Spleen (tissue), 11 donors: ENCODE measurements around the gene RBM15B. TPM values are rescaled to one million over a fixed set of nuclear protein-coding genes. Genes with fewer than 3 reads are reported as not detected.

Experiments
- DNase-seq: peaks from one replicate; pipeline ENCODE4 v3.0.0-alpha.2; 2020
- H3K27ac ChIP-seq, 8 donors: fragments of 200-600 bp; sonication (generic) in 7 of 8; 1 replicate in 4 of 8; 2 replicates in 4 of 8; pipeline versions ENCODE4 v1.5.0 to v1.8.0; 2016 to 2021; ENCODE audit warnings: inconsistent platforms in 4 of 8, mild to moderate bottlenecking in 4 of 8, moderate library complexity in 1 of 8
- H3K27me3 ChIP-seq, 7 donors: fragments of 200-600 bp; sonication (generic) in 6 of 7; replicated peaks in 1 of 7; 1 replicate in 4 of 7; 2 replicates in 3 of 7; pipeline versions ENCODE4 v1.5.0 to v1.8.0; 2016 to 2021; ENCODE audit warnings: inconsistent platforms in 3 of 7, mild to moderate bottlenecking in 1 of 7
- H3K36me3 ChIP-seq, 6 donors: fragments of 200-600 bp; sonication (generic) in 5 of 6; 1 replicate in 4 of 6; 2 replicates in 2 of 6; pipeline versions ENCODE4 v1.5.0 to v1.8.0; 2016 to 2021; ENCODE audit warnings: inconsistent platforms in 2 of 6
- H3K4me1 ChIP-seq, 6 donors: fragments of 200-600 bp; sonication (generic) in 5 of 6; 1 replicate in 3 of 6; 2 replicates in 3 of 6; pipeline versions ENCODE4 v1.5.0 to v1.8.0; 2016 to 2021; ENCODE audit warnings: inconsistent platforms in 3 of 6
- H3K4me3 ChIP-seq, 8 donors: fragments of 200-600 bp; sonication (generic) in 7 of 8; 1 replicate in 4 of 8; 2 replicates in 4 of 8; pipeline versions ENCODE4 v1.5.0 to v1.8.0; 2016 to 2021; ENCODE audit warnings: inconsistent platforms in 4 of 8, mild to moderate bottlenecking in 4 of 8, moderate library complexity in 2 of 8
- H3K9me3 ChIP-seq, 8 donors: fragments of 200-600 bp; sonication (generic) in 7 of 8; 1 replicate in 4 of 8; 2 replicates in 4 of 8; pipeline versions ENCODE4 v1.5.0 to v1.8.0; 2016 to 2021; ENCODE audit warnings: inconsistent platforms in 4 of 8
- POLR2A ChIP-seq, 3 donors: fragments of 450-650 bp; IDR thresholded peaks; one replicate each; pipeline ENCODE4 v1.5.1; 2017; ENCODE audit warnings: antibody characterized with exemption in 3 of 3, mild to moderate bottlenecking in 1 of 3
- POLR2AphosphoS5 ChIP-seq, 3 donors: sonication (generic); formaldehyde crosslinking; IDR thresholded peaks; one replicate each; pipeline ENCODE4 v1.5.1; 2017; ENCODE audit warnings: antibody characterized with exemption in 3 of 3
- WGBS, 5 donors: extraction: QIAGEN DNeasy Blood & Tissue Kit in 3 of 5; methylation state at CpG; one replicate each; pipeline versions ENCODE4 v1.1.5 to v1.1.7; 2013 to 2018; 5-methylcytosine and 5-hydroxymethylcytosine counted together
- intact Hi-C: fragments of 100-400 bp; cut with DNase I; formaldehyde crosslinking; loops from one replicate; pipeline ENCODE4 v1.15.0; 2023; ENCODE audit warnings: low total_unique reads
- polyA plus RNA-seq, 3 donors: library from polyadenylated mRNA; stranded (reverse); fragments of 200-250 nt; gene quantifications; one replicate each; pipeline ENCODE4 v1.2.1, GENCODE V29; 2013
- total RNA-seq, 7 donors: library from RNA; depleted of rRNA in 3 of 7; stranded (reverse); fragments of >200 nt in 3 of 7; fragmentation: NEBNext Ultra II Directional in 4 of 7; extraction: Animal tissue kit (Norgen Biotek cat#: 25700) in 4 of 7; gene quantifications; one replicate each; pipeline versions ENCODE4 v1.1.0 to v1.2.1, GENCODE V29; 2016 to 2021
- TF ChIP-seq, protein P1 (sequence below), 11 experiments: fragments of 200-600 bp in 7 of 11; fragments of 450-650 bp in 4 of 11; sonication (generic) in 4 of 11; IDR thresholded peaks in 8 of 11; conservative IDR thresholded peaks in 3 of 11; 1 replicate in 7 of 11; 2 replicates in 4 of 11; pipeline versions ENCODE4 v1.4.0 to v1.8.0; 2016 to 2021; ENCODE audit warnings: antibody characterized with exemption in 11 of 11, inconsistent platforms in 4 of 11, mild to moderate bottlenecking in 1 of 11
- donor health status: healthy with polysubstance abuse.
- donor health status: DM: no; HTN: no; CAD: no; lungs with moderate emphysema.
- donor health status: DM: no; HTN: no; CAD: no.
- donor health status: Bipolar disorder and iron deficiency.
- donor health status: healthy.
- donor health status: DM: no; HTN: no; CAD: no.
- donor health status: DM: yes; HTN: yes; CAD: no.

RBM15B gene
- total and polyA plus RNA-seq, 10 donors: 6.4 to 34.6 (median 23.6) TPM

DNA sequence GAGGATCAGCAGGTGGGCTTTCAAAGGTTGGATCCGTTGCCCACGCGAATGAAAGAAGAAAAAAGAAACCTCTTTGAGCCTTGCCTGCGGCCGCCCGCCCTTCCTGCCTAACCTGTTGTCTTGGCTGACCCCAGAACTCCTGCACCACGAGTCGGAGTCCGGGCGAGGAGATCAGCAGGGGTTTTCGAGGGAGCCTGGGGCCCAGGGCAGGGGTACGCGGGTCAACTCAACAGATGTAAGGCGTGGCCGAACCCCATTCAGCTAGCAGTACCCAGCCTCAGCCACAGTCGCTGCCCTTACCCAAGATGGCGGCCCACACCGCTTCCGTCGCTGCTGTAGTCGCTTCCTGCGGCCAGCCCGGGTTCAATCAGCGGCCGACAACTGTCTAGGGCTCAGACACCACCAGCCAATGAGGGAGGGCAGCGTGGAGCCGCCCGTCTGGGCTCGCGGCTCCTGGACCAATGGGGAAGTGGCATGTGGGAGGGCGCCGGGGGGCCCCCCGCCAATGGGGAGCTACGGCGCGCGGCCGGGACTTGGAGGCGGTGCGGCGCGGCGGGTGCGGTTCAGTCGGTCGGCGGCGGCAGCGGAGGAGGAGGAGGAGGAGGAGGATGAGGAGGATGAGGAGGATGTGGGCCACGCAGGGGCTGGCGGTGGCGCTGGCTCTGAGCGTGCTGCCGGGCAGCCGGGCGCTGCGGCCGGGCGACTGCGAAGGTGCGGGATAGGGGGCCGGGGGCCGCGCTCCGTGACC is 6.2 kb upstream of the RBM15B start, which contains the start of gene MANF:
MANF (plus strand) TSS at position 566 of the 748 bp plus-strand sequence; CDS start at position 618, 52 bp downstream.
- intact Hi-C loops: loop anchor here (5.0 to 10.0 kb wide), 2 partner anchors 290 to 768 kb away; partner anchors contain the start of genes MAPKAPK3 and TEX264
- TF ChIP-seq POLR2AphosphoS5 (IDR thresholded peaks at IDR 0.05) (peak; percentile 94 to 96 (median 95)), POLR2A (IDR thresholded peaks at IDR 0.05) (peak in 2 of 3 donors; percentile 76 to 81)
- TF ChIP-seq, protein P1, sequence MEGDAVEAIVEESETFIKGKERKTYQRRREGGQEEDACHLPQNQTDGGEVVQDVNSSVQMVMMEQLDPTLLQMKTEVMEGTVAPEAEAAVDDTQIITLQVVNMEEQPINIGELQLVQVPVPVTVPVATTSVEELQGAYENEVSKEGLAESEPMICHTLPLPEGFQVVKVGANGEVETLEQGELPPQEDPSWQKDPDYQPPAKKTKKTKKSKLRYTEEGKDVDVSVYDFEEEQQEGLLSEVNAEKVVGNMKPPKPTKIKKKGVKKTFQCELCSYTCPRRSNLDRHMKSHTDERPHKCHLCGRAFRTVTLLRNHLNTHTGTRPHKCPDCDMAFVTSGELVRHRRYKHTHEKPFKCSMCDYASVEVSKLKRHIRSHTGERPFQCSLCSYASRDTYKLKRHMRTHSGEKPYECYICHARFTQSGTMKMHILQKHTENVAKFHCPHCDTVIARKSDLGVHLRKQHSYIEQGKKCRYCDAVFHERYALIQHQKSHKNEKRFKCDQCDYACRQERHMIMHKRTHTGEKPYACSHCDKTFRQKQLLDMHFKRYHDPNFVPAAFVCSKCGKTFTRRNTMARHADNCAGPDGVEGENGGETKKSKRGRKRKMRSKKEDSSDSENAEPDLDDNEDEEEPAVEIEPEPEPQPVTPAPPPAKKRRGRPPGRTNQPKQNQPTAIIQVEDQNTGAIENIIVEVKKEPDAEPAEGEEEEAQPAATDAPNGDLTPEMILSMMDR (IDR thresholded peaks at IDR 0.05 in 8 of 11, conservative IDR thresholded peaks at IDR 0.05 in 3 of 11): peak in 8 of 11 experiments; percentile 11 to 71 (median 38)
- Histone ChIP-seq H3K4me1 (peaks cover 26 to 67% (median 53%) of the 10 kb centered on the region in 6 donors), H3K27me3 (no peaks in the 10 kb centered on the region), H3K27ac (peak within 1 kb of the TSS; percentile 91 to 98 (median 94)), H3K4me3 (peak within 1 kb of the TSS; percentile 70 to 90 (median 84)), H3K9me3 (no peaks in the 10 kb centered on the region), H3K36me3 (peaks cover 0 to 38% (median 13%) of the 10 kb centered on the region in 6 donors)
- WGBS, 5 donors: 0 to 1% (median 0%) methylated on average over 26 to 65 of the region's 65 CpGs
- peak; percentile 99 for DNase-seq

DNA sequence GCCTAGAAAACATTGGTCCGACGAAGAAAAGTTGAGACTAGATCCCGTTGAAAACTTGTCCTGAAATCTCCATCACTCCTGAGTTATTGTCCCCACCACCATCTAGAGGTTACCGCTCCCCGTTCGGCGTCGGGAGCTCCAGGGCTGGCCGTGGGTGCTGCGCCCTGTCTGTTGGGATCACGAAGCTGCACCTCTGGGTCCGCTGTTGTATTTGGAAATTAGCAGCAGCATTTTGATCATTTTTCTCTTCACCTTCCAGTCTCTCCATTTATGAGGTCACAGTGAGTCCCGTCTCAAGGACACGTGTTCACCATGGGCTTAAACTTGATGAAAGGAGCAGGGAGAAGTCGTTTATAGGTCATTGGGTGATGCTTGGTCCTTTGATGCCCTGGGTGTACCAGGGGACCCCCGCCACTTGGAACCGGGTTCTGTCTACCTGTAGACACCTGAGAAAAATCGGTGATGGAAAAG is 5.4 kb upstream of the RBM15B start:
- H3K27ac ChIP-seq: peak overlapping the region; percentile 91 to 98 (median 94)
- peaks cover 34 to 75% (median 60%) of the 10 kb centered on the region in 6 donors for H3K4me1 ChIP-seq
- TF ChIP-seq POLR2AphosphoS5 (IDR thresholded peaks at IDR 0.05): no peak
- TF ChIP-seq, protein P1 (IDR thresholded peaks at IDR 0.05 in 8 of 11, conservative IDR thresholded peaks at IDR 0.05 in 3 of 11): no peak
- no peak for TF ChIP-seq POLR2A (IDR thresholded peaks at IDR 0.05)
- intact Hi-C loops: loop anchor here (10.0 kb wide), 1 partner anchor 289 kb away; the partner anchor contains the start of gene TEX264
- DNase-seq: peak; percentile 83
- H3K9me3 ChIP-seq: no peaks in the 10 kb centered on the region
- no peaks in the 10 kb centered on the region for H3K27me3 ChIP-seq
- H3K36me3 ChIP-seq: peaks cover 0 to 43% (median 13%) of the 10 kb centered on the region in 6 donors
- WGBS, 5 donors: 4 to 6% (median 5%) methylated on average over 18 of the region's 18 CpGs
- H3K4me3 ChIP-seq: peak overlapping the region; percentile 70 to 90 (median 84)

DNA sequence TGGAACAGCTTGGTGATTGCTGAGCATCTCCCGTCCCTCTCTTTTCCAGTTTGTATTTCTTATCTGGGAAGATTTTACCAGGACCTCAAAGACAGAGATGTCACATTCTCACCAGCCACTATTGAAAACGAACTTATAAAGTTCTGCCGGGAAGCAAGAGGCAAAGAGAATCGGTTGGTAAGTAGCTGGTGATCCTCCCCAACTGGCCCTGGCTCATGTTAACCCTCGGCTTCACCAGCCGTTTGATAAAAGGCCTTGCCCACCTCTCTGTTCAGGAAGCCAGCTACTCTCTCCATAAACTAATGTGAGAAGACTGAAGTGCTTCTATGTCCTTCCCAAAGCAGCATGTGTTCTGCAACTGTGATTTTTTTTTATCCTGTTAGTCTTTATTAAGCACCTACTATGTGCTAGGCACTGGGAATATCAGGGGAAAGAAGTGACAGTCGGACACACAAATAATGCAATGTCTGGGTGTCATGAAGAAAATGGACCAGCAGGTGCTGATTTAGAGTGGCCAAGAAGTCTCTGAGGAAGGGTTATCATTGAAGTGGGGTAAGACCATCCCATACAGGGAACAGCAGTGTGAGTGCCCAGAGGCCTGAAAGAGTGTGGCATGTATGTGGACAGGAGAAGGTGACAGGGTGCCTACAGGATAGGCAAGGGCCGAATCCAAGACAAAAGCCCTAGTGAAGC is 4.8 kb upstream of the RBM15B start:
- H3K4me1 ChIP-seq: peaks cover 36 to 77% (median 64%) of the 10 kb centered on the region in 6 donors
- TF ChIP-seq POLR2A (IDR thresholded peaks at IDR 0.05) (no peak), POLR2AphosphoS5 (IDR thresholded peaks at IDR 0.05) (no peak)
- TF ChIP-seq, protein P1 (IDR thresholded peaks at IDR 0.05 in 8 of 11, conservative IDR thresholded peaks at IDR 0.05 in 3 of 11): no peak
- 32 to 51% (median 37%) methylated on average over 8 of the region's 8 CpGs for WGBS, 5 donors
- H3K27ac ChIP-seq: peak overlapping the region in 7 of 8 donors; percentile 91 to 98 (median 94)
- DNase-seq: no peak
- no peaks in the 10 kb centered on the region for H3K27me3 ChIP-seq
- H3K4me3 ChIP-seq: peak overlapping the region; percentile 70 to 90 (median 84)
- peaks cover 0 to 43% (median 13%) of the 10 kb centered on the region in 6 donors for H3K36me3 ChIP-seq
- H3K9me3 ChIP-seq: no peaks in the 10 kb centered on the region
- intact Hi-C loops: loop anchor here (10.0 kb wide), 1 partner anchor 288 kb away; the partner anchor contains the start of gene TEX264
